Choroid plexus epithelial cell (primary cell): ENCODE results near the gene SLC4A7.

Source experiments
- DNase-seq: peaks from one replicate; pipeline ENCODE4 v3.0.0-alpha.2; 2010; ENCODE audit warnings: low read depth
- H3K4me3 ChIP-seq: 2 replicates; pipeline ENCODE4 v1.5.1; 2011; ENCODE audit warnings: low read depth, mild to moderate bottlenecking, control low read depth, low read length, moderate library complexity
- TF ChIP-seq, protein P1 (sequence below): conservative IDR thresholded peaks from 2 replicates; pipeline ENCODE4 v1.5.1; 2011; ENCODE audit warnings: low read depth, mild to moderate bottlenecking, control low read depth, inconsistent platforms, low read length, moderate library complexity

Gene SLC4A7

DNA sequence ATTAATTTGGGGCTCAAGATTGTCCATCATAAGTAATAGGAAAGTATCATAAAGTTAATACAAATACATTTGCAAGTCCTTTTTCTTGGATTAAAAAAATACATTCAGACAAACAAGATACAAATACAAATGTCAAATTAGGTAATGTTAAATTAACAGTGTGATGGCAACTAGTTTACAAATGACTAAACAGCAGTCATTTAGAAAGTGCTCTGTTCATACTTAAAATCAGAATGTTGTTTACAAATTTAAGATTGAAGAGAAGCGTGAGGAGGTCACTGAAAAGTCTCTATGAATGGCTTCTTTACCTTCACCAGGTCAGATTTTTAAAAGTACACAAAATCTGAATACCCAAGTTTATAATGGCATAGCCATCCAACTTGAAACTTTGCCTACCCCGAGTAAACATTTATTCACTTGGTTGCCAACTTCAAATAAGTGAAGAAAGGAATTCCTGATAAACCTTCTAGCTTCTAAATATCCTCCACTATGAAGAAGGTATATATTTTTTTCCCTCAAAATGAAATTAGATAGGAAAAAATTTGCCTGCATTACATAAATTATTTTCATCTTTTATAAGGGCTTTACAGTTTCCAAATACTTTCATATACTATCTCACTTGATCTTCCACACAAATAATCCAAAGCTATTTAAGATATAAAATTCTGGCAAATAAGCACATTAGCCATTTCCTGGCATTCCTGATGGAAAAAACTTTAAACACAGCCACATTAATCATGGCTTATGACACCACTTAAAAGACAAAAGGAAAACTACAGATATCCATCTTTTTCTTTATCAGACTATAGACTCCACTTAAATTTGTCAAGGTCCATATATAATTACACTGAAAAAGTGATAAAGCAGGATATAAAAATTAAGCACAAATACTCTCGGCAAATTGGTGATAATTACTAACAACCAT, 103.5 kb downstream of the SLC4A7 start:
- no peak overlapping the region for H3K4me3 ChIP-seq
- DNase-seq = no peak
- TF ChIP-seq, protein P1, sequence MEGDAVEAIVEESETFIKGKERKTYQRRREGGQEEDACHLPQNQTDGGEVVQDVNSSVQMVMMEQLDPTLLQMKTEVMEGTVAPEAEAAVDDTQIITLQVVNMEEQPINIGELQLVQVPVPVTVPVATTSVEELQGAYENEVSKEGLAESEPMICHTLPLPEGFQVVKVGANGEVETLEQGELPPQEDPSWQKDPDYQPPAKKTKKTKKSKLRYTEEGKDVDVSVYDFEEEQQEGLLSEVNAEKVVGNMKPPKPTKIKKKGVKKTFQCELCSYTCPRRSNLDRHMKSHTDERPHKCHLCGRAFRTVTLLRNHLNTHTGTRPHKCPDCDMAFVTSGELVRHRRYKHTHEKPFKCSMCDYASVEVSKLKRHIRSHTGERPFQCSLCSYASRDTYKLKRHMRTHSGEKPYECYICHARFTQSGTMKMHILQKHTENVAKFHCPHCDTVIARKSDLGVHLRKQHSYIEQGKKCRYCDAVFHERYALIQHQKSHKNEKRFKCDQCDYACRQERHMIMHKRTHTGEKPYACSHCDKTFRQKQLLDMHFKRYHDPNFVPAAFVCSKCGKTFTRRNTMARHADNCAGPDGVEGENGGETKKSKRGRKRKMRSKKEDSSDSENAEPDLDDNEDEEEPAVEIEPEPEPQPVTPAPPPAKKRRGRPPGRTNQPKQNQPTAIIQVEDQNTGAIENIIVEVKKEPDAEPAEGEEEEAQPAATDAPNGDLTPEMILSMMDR = no peak

DNA sequence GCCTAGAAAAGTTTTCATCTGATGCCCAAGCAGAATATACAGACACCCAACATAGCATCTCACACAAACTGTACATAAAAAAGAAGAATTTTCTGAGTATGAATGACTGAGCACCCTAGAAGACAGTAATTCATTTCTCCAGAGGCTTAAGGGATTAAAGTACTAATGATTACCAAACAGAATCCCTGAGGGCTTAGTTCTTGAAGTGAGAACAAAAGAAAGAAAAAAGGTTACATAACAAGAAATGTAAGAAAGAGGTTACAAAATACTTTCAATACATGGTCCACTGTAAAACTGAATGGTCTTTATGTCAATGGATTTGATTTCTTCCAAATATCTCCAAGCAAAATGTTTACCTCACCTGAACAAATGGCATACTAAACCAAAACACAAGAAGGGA, 105.9 kb downstream of the SLC4A7 start:
- DNase-seq = no peak
- TF ChIP-seq, protein P1 = no peak
- H3K4me3 ChIP-seq = no peak overlapping the region

DNA sequence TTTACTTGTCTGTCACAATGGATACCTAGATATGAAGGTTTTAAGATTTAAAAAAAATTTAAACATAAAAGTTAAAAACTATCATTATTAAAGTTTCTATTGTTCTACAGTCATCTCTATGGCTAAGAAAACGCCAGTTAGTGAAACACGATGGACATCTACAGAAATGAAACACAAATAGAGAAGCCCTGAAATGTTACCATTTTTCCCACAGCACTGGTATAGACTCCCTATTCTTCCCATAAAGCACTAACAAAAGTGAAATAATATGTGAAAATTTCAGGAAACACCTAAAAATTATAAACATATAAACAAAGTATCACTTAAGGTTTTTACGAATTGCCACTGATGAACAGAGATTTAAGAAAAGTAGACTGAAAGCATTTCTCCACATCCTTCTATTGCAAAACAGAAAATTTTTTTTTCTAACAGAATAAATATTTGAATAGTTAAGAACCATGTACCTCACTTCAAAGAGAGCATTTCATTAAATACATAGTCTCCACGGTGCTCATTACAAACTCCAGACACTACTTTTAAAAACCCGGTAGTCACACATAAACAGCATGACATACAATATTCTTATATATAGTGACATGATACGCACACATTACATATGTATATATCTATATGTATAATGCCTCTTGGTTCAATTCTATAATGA, 107.9 kb downstream of the SLC4A7 start:
- TF ChIP-seq, protein P1 = no peak
- H3K4me3 ChIP-seq = no peak overlapping the region
- DNase-seq = no peak

DNA sequence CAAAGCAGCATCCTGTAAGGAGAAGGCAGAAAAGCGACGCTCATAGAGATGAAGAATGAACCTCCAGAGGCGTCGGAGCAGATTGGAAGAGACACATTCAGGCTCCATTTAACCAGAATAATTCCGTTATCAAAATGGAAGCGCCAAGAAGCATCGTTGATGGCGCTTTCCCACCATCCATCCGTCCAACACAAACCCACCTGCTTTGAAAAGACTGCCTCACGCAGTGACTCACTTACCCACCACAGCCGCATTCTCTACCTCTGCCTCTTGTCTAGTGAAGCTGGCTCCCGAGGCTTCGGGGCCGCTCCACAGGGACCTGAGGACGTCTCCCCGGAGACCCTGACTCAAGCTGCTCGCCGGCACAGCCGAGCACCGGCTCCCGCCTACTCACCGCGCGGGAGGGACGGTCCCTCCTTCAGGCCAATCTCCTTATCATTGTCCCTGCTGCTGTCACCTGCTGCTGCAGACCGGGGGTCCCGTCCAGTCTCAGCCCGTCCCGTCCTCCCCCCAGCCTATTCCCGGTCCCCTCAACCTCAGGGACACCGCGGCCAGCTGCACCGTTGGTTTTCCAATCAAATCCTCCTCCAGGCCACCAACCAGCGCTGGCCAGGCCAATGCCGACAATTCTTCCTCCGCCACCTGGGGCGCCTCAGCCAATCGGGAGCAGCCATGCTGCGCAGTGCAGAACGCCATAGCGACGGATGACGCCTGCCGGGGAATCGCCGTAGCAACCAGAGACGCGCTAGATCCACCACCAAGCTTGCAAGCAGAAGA, 115.2 kb downstream of the SLC4A7 start, which contains the start of gene NEK10:
TSS of gene NEK10 (minus strand) at position 553 of the 777 bp plus-strand sequence. CDS start 16,501 bp downstream, outside the sequence.
- peak; percentile 96 for DNase-seq
- TF ChIP-seq, protein P1 = no peak
- peak within 1 kb of the TSS; percentile 91 for H3K4me3 ChIP-seq

DNA sequence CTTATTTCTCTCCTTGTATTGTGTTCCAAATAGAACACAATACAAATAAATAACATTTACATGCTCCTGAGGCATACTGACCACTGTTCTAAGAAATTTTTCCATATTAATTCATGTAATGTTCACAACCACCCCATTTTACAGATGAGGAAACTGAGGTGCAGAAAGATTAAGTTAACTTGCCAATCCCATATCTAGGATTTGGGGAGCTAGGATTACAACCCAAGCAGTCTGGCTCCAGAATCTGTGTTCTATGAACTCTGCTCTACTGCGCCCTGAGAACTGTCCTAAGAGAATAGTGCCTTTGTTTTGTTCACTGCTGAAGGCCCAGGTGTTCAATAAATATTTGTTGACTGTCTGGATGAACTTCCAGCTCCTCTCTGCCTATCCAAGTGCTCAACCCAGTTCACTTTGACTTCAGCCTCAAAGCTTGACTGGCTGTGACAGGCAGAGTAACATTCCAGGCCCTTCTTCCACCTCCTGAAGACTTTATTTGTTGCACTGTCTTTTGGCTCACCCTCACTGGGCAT, 118.1 kb downstream of the SLC4A7 start:
- TF ChIP-seq, protein P1 = no peak

More for the DNA sequence above, 118.1 kb downstream of the SLC4A7 start:
- H3K4me3 ChIP-seq = no peak overlapping the region
- no peak for DNase-seq
